GM19239 (cell line): Measurements from ENCODE around the gene ACTRT3.
A peak's percentile ranks its signal among the peaks of the same experiment; 100 is the strongest.

ENCODE experiments used
- DNase-seq: peaks from one replicate; pipeline ENCODE4 v3.0.0; 2011; ENCODE audit warnings: low spot score; ENCODE audit not compliant: insufficient read length
- FAIRE-seq: peaks from 2 replicates; lab custom pipeline; 2011; peaks lifted over from hg19 to GRCh38; lab: Jason Lieb, UNC

ACTRT3 gene

GRCh38 chr3:169769287-169770181, at the start of gene ACTRT3:
Gene ACTRT3, minus strand, starts transcription at chr3:169769561. Its CDS starts 41 bp downstream, at chr3:169769520.
- DNase-seq (peak; percentile 52), FAIRE-seq (peak; percentile 56)

GRCh38 chr3:169818316-169818715, 49.0 kb upstream of the ACTRT3 start:
- FAIRE-seq (no peak), DNase-seq (no peak)

GRCh38 chr3:169815590-169816150, 46.3 kb upstream of the ACTRT3 start:
- DNase-seq (no peak), FAIRE-seq (peak; percentile 14)

- FAIRE-seq (peak; percentile 99), DNase-seq (peak; percentile 32)
These were observed 44.6 kb upstream of the ACTRT3 start for GRCh38 chr3:169813757-169814517.

- DNase-seq (no peak), FAIRE-seq (no peak)
These were observed 43.9 kb upstream of the ACTRT3 start for GRCh38 chr3:169813278-169813677.

GRCh38 chr3:169812332-169813235, 43.2 kb upstream of the ACTRT3 start, which contains the start of the genes LRRC34 and LRRIQ4:
Gene LRRC34, minus strand, starts transcription at chr3:169812904. Its CDS starts 356 bp downstream, at chr3:169812548.
Gene LRRIQ4, plus strand, starts transcription at chr3:169812870. Its CDS starts 9,052 bp downstream, at chr3:169821922.
- FAIRE-seq: peak; percentile 98

GRCh38 chr3:169811631-169812331, 42.4 kb upstream of the ACTRT3 start:
- peak; percentile 56 for FAIRE-seq
- no peak for DNase-seq

More at GRCh38 chr3:169812332-169813235, 43.2 kb upstream of the ACTRT3 start, which contains the start of the genes LRRC34 and LRRIQ4:
- DNase-seq: peak; percentile 47

- no peak for DNase-seq
- FAIRE-seq: peak; percentile 4
These were observed 40.0 kb upstream of the ACTRT3 start for GRCh38 chr3:169809230-169809795.

- DNase-seq: no peak
- FAIRE-seq: no peak
These were observed 35.3 kb upstream of the ACTRT3 start for GRCh38 chr3:169804681-169805080.

GRCh38 chr3:169792359-169792758, 23.0 kb upstream of the ACTRT3 start:
- FAIRE-seq: no peak
- no peak for DNase-seq

- DNase-seq (no peak), FAIRE-seq (no peak)
These were observed 21.5 kb upstream of the ACTRT3 start for GRCh38 chr3:169790687-169791429.

GRCh38 chr3:169790219-169790618, 20.9 kb upstream of the ACTRT3 start:
- FAIRE-seq: no peak
- DNase-seq: no peak

- DNase-seq: no peak
- FAIRE-seq: no peak
These were observed 18.4 kb upstream of the ACTRT3 start for GRCh38 chr3:169787791-169788190.

- no peak for FAIRE-seq
These were observed 17.8 kb upstream of the ACTRT3 start for GRCh38 chr3:169787120-169787519.

GRCh38 chr3:169781209-169781855, 12.0 kb upstream of the ACTRT3 start:
- DNase-seq (no peak), FAIRE-seq (peak; percentile 35)

More at GRCh38 chr3:169787120-169787519, 17.8 kb upstream of the ACTRT3 start:
- DNase-seq: no peak

- DNase-seq: no peak
- no peak for FAIRE-seq
These were observed 11.4 kb upstream of the ACTRT3 start for GRCh38 chr3:169780742-169781141.

- FAIRE-seq: no peak
- no peak for DNase-seq
These were observed 8.5 kb upstream of the ACTRT3 start for GRCh38 chr3:169777822-169778221.
